Stimulated activated naive CD8-positive, alpha-beta T cell treated with anti-CD3 and anti-CD28 coated beads, Interleukin-15, Interleukin-2, amounts not matched to agents 100 ng/mL and 50 ng/mL, for 24 hours (primary cell): ENCODE data around the gene SART1.

Source experiments
- H3K27ac Mint-ChIP-seq: one replicate; pipeline ENCODE4 v1.8.0; 2021; ENCODE audit warnings: mild to moderate bottlenecking, mixed read lengths
- H3K27me3 Mint-ChIP-seq: one replicate; pipeline ENCODE4 v1.8.0; 2021; ENCODE audit warnings: mixed read lengths
- H3K36me3 Mint-ChIP-seq: one replicate; pipeline ENCODE4 v1.8.0; 2021; ENCODE audit warnings: low read depth, mixed read lengths
- H3K4me1 Mint-ChIP-seq: one replicate; pipeline ENCODE4 v1.8.0; 2021; ENCODE audit warnings: low read depth, mixed read lengths
- H3K4me3 Mint-ChIP-seq: one replicate; pipeline ENCODE4 v1.8.0; 2021; ENCODE audit warnings: mild to moderate bottlenecking, mixed read lengths
- H3K9me3 Mint-ChIP-seq: one replicate; pipeline ENCODE4 v1.8.0; 2021; ENCODE audit warnings: mixed read lengths

The SART1 gene

GRCh38 chr11:65982824-65983588, 21.5 kb downstream of the SART1 start:
- H3K27ac Mint-ChIP-seq, result no peak overlapping the region

GRCh38 chr11:65983589-65983987, 22.1 kb downstream of the SART1 start:
- peaks cover 12% of the 10 kb centered on the region for H3K36me3 Mint-ChIP-seq
- no peaks in the 10 kb centered on the region for H3K9me3 Mint-ChIP-seq
- no peak overlapping the region for H3K27ac Mint-ChIP-seq
- no peaks in the 10 kb centered on the region for H3K27me3 Mint-ChIP-seq
- H3K4me3 Mint-ChIP-seq, result no peak overlapping the region
- no peaks in the 10 kb centered on the region for H3K4me1 Mint-ChIP-seq

More at GRCh38 chr11:65982824-65983588, 21.5 kb downstream of the SART1 start:
- H3K4me3 Mint-ChIP-seq, result no peak overlapping the region
- H3K27me3 Mint-ChIP-seq, result no peaks in the 10 kb centered on the region
- H3K9me3 Mint-ChIP-seq, result no peaks in the 10 kb centered on the region
- H3K4me1 Mint-ChIP-seq, result no peaks in the 10 kb centered on the region
- H3K36me3 Mint-ChIP-seq, result peaks cover 12% of the 10 kb centered on the region

- no peak overlapping the region for H3K4me3 Mint-ChIP-seq
- H3K36me3 Mint-ChIP-seq, result peaks cover 11% of the 10 kb centered on the region
- peaks cover 5% of the 10 kb centered on the region for H3K4me1 Mint-ChIP-seq
- no peak overlapping the region for H3K27ac Mint-ChIP-seq
- no peaks in the 10 kb centered on the region for H3K9me3 Mint-ChIP-seq
- no peaks in the 10 kb centered on the region for H3K27me3 Mint-ChIP-seq
These were observed 25.8 kb downstream of the SART1 start for GRCh38 chr11:65987336-65987735.

- peaks cover 11% of the 10 kb centered on the region for H3K36me3 Mint-ChIP-seq
- no peak overlapping the region for H3K4me3 Mint-ChIP-seq
- H3K27me3 Mint-ChIP-seq, result no peaks in the 10 kb centered on the region
- H3K9me3 Mint-ChIP-seq, result no peaks in the 10 kb centered on the region
- peak overlapping the region; percentile 58 for H3K27ac Mint-ChIP-seq
- H3K4me1 Mint-ChIP-seq, result peaks cover 5% of the 10 kb centered on the region
These were observed 27.5 kb downstream of the SART1 start for GRCh38 chr11:65988791-65989592.

GRCh38 chr11:65992056-65992455, 30.5 kb downstream of the SART1 start:
- Mint-ChIP-seq H3K27ac (no peak overlapping the region), H3K4me3 (no peak overlapping the region), H3K9me3 (no peaks in the 10 kb centered on the region), H3K4me1 (peaks cover 5% of the 10 kb centered on the region), H3K27me3 (no peaks in the 10 kb centered on the region), H3K36me3 (peaks cover 26% of the 10 kb centered on the region)

GRCh38 chr11:65997286-65997685, 35.8 kb downstream of the SART1 start:
- no peaks in the 10 kb centered on the region for H3K9me3 Mint-ChIP-seq
- H3K36me3 Mint-ChIP-seq, result peaks cover 57% of the 10 kb centered on the region
- no peak overlapping the region for H3K27ac Mint-ChIP-seq
- no peak overlapping the region for H3K4me3 Mint-ChIP-seq
- H3K4me1 Mint-ChIP-seq, result peaks cover 22% of the 10 kb centered on the region
- H3K27me3 Mint-ChIP-seq, result no peaks in the 10 kb centered on the region

GRCh38 chr11:66001942-66002647, 40.6 kb downstream of the SART1 start, which contains the start of the genes BANF1 and EIF1AD:
TSS of gene BANF1 (plus strand) at chr11:66002503. CDS start at chr11:66003251, 748 bp downstream.
TSS of gene EIF1AD (minus strand) at chr11:66002157. CDS start at chr11:66000389, 1,768 bp downstream.
- no peaks in the 10 kb centered on the region for H3K9me3 Mint-ChIP-seq
- H3K36me3 Mint-ChIP-seq, result peaks cover 70% of the 10 kb centered on the region
- H3K27me3 Mint-ChIP-seq, result no peaks in the 10 kb centered on the region
- H3K4me1 Mint-ChIP-seq, result peaks cover 46% of the 10 kb centered on the region
- H3K27ac Mint-ChIP-seq, result peak within 1 kb of the TSS; percentile 99
- H3K4me3 Mint-ChIP-seq, result peak within 1 kb of the TSS; percentile 100

GRCh38 chr11:66002648-66003225, 41.2 kb downstream of the SART1 start:
- no peaks in the 10 kb centered on the region for H3K27me3 Mint-ChIP-seq
- peak overlapping the region; percentile 100 for H3K4me3 Mint-ChIP-seq
- no peaks in the 10 kb centered on the region for H3K9me3 Mint-ChIP-seq
- H3K4me1 Mint-ChIP-seq, result peaks cover 46% of the 10 kb centered on the region
- peak overlapping the region; percentile 99 for H3K27ac Mint-ChIP-seq
- H3K36me3 Mint-ChIP-seq, result peaks cover 63% of the 10 kb centered on the region

GRCh38 chr11:66003291-66003690, 41.8 kb downstream of the SART1 start:
- H3K9me3 Mint-ChIP-seq, result no peaks in the 10 kb centered on the region
- H3K36me3 Mint-ChIP-seq, result peaks cover 60% of the 10 kb centered on the region
- peaks cover 46% of the 10 kb centered on the region for H3K4me1 Mint-ChIP-seq
- no peaks in the 10 kb centered on the region for H3K27me3 Mint-ChIP-seq
- H3K27ac Mint-ChIP-seq, result peak overlapping the region; percentile 89
- H3K4me3 Mint-ChIP-seq, result peak overlapping the region; percentile 100

- Mint-ChIP-seq H3K27me3 (no peaks in the 10 kb centered on the region), H3K9me3 (no peaks in the 10 kb centered on the region), H3K4me1 (peaks cover 44% of the 10 kb centered on the region), H3K4me3 (peak overlapping the region; percentile 59), H3K27ac (no peak overlapping the region), H3K36me3 (peaks cover 52% of the 10 kb centered on the region)
These were observed 42.7 kb downstream of the SART1 start for GRCh38 chr11:66004186-66004585.

GRCh38 chr11:66006134-66006890, 44.8 kb downstream of the SART1 start:
- H3K36me3 Mint-ChIP-seq, result peaks cover 35% of the 10 kb centered on the region
- H3K27me3 Mint-ChIP-seq, result no peaks in the 10 kb centered on the region
- H3K4me3 Mint-ChIP-seq, result no peak overlapping the region
- no peak overlapping the region for H3K27ac Mint-ChIP-seq
- no peaks in the 10 kb centered on the region for H3K9me3 Mint-ChIP-seq
- peaks cover 29% of the 10 kb centered on the region for H3K4me1 Mint-ChIP-seq

- Mint-ChIP-seq H3K36me3 (peaks cover 29% of the 10 kb centered on the region), H3K4me1 (peaks cover 27% of the 10 kb centered on the region), H3K27me3 (no peaks in the 10 kb centered on the region), H3K9me3 (no peaks in the 10 kb centered on the region), H3K27ac (no peak overlapping the region), H3K4me3 (no peak overlapping the region)
These were observed 45.3 kb downstream of the SART1 start for GRCh38 chr11:66006891-66007176.

GRCh38 chr11:66007201-66007634, 45.7 kb downstream of the SART1 start:
- Mint-ChIP-seq H3K36me3 (peaks cover 28% of the 10 kb centered on the region), H3K27ac (no peak overlapping the region), H3K4me1 (peaks cover 25% of the 10 kb centered on the region), H3K9me3 (no peaks in the 10 kb centered on the region), H3K4me3 (no peak overlapping the region), H3K27me3 (no peaks in the 10 kb centered on the region)

- Mint-ChIP-seq H3K36me3 (peaks cover 23% of the 10 kb centered on the region), H3K27me3 (no peaks in the 10 kb centered on the region), H3K4me1 (peaks cover 20% of the 10 kb centered on the region), H3K27ac (no peak overlapping the region), H3K4me3 (no peak overlapping the region), H3K9me3 (no peaks in the 10 kb centered on the region)
These were observed 46.5 kb downstream of the SART1 start for GRCh38 chr11:66008095-66008467.
